Measurements from ENCODE around the gene DYRK4.

DYRK4 gene

GRCh38 chr12:4566474-4566873 is 4.5 kb downstream of the DYRK4 start:
- DNase-seq (ENCODE audit: low spot score): no peak

GRCh38 chr12:4567073-4567881 is 5.3 kb downstream of the DYRK4 start:
- no peak for DNase-seq (ENCODE audit: low spot score)

GRCh38 chr12:4569261-4569660 is 7.3 kb downstream of the DYRK4 start:
- no peak for DNase-seq (ENCODE audit: low spot score)

GRCh38 chr12:4572680-4573079 is 10.7 kb downstream of the DYRK4 start:
- no peak for DNase-seq (ENCODE audit: low spot score)

- DNase-seq (ENCODE audit: low spot score): peak; percentile 17
These were observed 17.5 kb downstream of the DYRK4 start for GRCh38 chr12:4579305-4580102.

- DNase-seq (ENCODE audit: low spot score): no peak
These were observed 18.3 kb downstream of the DYRK4 start for GRCh38 chr12:4580281-4580688.

GRCh38 chr12:4584281-4584680 is 22.3 kb downstream of the DYRK4 start:
- no peak for DNase-seq (ENCODE audit: low spot score)

- no peak for DNase-seq (ENCODE audit: low spot score)
These were observed 22.9 kb downstream of the DYRK4 start for GRCh38 chr12:4584896-4585295.

- no peak for DNase-seq (ENCODE audit: low spot score)
These were observed 24.5 kb downstream of the DYRK4 start for GRCh38 chr12:4586500-4586899.

GRCh38 chr12:4587108-4587507 is 25.1 kb downstream of the DYRK4 start:
- DNase-seq (ENCODE audit: low spot score): no peak

- no peak for DNase-seq (ENCODE audit: low spot score)
These were observed 26.9 kb downstream of the DYRK4 start for GRCh38 chr12:4588916-4589315.

GRCh38 chr12:4589941-4590340 is 27.9 kb downstream of the DYRK4 start:
- no peak for DNase-seq (ENCODE audit: low spot score)

GRCh38 chr12:4591180-4591687 is 29.2 kb downstream of the DYRK4 start:
- no peak for DNase-seq (ENCODE audit: low spot score)

GRCh38 chr12:4595881-4596280 is 33.9 kb downstream of the DYRK4 start:
- no peak for DNase-seq (ENCODE audit: low spot score)

- DNase-seq (ENCODE audit: low spot score): no peak
These were observed 41.4 kb downstream of the DYRK4 start for GRCh38 chr12:4603421-4603820.

GRCh38 chr12:4603946-4604345 is 41.9 kb downstream of the DYRK4 start:
- DNase-seq (ENCODE audit: low spot score): no peak

- peak; percentile 73 for DNase-seq (ENCODE audit: low spot score)
These were observed 42.7 kb downstream of the DYRK4 start for GRCh38 chr12:4604684-4605193.

GRCh38 chr12:4607056-4607455 is 45.0 kb downstream of the DYRK4 start:
- DNase-seq (ENCODE audit: low spot score): no peak

GRCh38 chr12:4609071-4609470 is 47.1 kb downstream of the DYRK4 start:
- no peak for DNase-seq (ENCODE audit: low spot score)

- no peak for DNase-seq (ENCODE audit: low spot score)
These were observed 48.5 kb downstream of the DYRK4 start for GRCh38 chr12:4610481-4610880.

GRCh38 chr12:4615667-4616066 is 53.7 kb downstream of the DYRK4 start:
- no peak for DNase-seq (ENCODE audit: low spot score)

- no peak for DNase-seq (ENCODE audit: low spot score)
These were observed 59.5 kb downstream of the DYRK4 start for GRCh38 chr12:4621511-4621910.

- no peak for DNase-seq (ENCODE audit: low spot score)
These were observed 64.5 kb downstream of the DYRK4 start for GRCh38 chr12:4626543-4626942.

All from hepatic stellate cell (primary cell).